NCI-H1436 (cell line): ENCODE results near the gene HSD17B7.

Source experiments
- DNase-seq: peaks from one replicate; lab custom pipeline; 2025; lab: John Stamatoyannopoulos, UW

Gene HSD17B7

GRCh38 chr1:162856260-162856659 is 65.8 kb downstream of the HSD17B7 start:
- DNase-seq, result no peak

- DNase-seq, result no peak
Measured at GRCh38 chr1:162857850-162858249, 67.3 kb downstream of the HSD17B7 start.

- DNase-seq, result no peak
Measured at GRCh38 chr1:162859191-162859590, 68.7 kb downstream of the HSD17B7 start.

GRCh38 chr1:162861101-162861500 is 70.6 kb downstream of the HSD17B7 start, which contains the start of gene CCDC190:
Gene CCDC190 (minus strand): TSS chr1:162861175. CDS start chr1:162859646, 1,529 bp downstream.
- DNase-seq, result no peak

GRCh38 chr1:162861625-162862024 is 71.1 kb downstream of the HSD17B7 start:
- no peak for DNase-seq
